Lung (tissue), 12 donors: Measurements from ENCODE around the gene C11orf58. TPM values are rescaled to one million over a fixed set of nuclear protein-coding genes. Genes with fewer than 3 reads are reported as not detected.

ENCODE experiments used
- ATAC-seq: fragments of 200-7000 bp; cut with Tn5 transposase; one replicate; pipeline ENCODE4 v1.9.1; 2020; ENCODE audit warnings: moderate number of reproducible peaks; ENCODE audit not compliant: insufficient read depth, low FRiP score
- DNase-seq, 3 donors: peaks; one replicate each; pipeline ENCODE4 v3.0.0-alpha.2; 2013 to 2017
- H3K27ac ChIP-seq, 2 donors: one replicate each; pipeline ENCODE4 v1.5.1; 2013; ENCODE audit warnings: mild to moderate bottlenecking in 2 of 2, moderate library complexity in 2 of 2, control low read depth in 1 of 2, inconsistent platforms in 1 of 2, low read depth in 1 of 2, low read length in 1 of 2
- H3K27me3 ChIP-seq, 3 donors: one replicate each; pipeline ENCODE4 v1.5.1; 2013; ENCODE audit warnings: low read length in 2 of 3; ENCODE audit not compliant: control insufficient read depth in 3 of 3, insufficient read depth in 3 of 3
- H3K36me3 ChIP-seq, 4 donors: one replicate each; pipeline ENCODE4 v1.5.1; 2013; ENCODE audit warnings: low read length in 4 of 4, mild to moderate bottlenecking in 1 of 4, moderate library complexity in 1 of 4; ENCODE audit not compliant: control insufficient read depth in 4 of 4, insufficient read depth in 4 of 4
- H3K4me1 ChIP-seq, 5 donors: one replicate each; pipeline ENCODE4 v1.5.1; 2013; ENCODE audit warnings: low read length in 5 of 5, mild to moderate bottlenecking in 2 of 5, moderate library complexity in 1 of 5; ENCODE audit not compliant: control insufficient read depth in 5 of 5, insufficient read depth in 5 of 5
- H3K4me3 ChIP-seq: one replicate; pipeline ENCODE4 v1.5.1; 2013; ENCODE audit warnings: mild to moderate bottlenecking, control low read depth, moderate library complexity
- H3K9ac ChIP-seq, 2 donors: one replicate each; pipeline ENCODE4 v1.5.1; 2013; ENCODE audit warnings: low read length in 2 of 2, control low read depth in 1 of 2; ENCODE audit not compliant: insufficient read depth in 1 of 2
- H3K9me3 ChIP-seq, 4 donors: one replicate each; pipeline ENCODE4 v1.5.1; 2013; ENCODE audit warnings: low read length in 3 of 4, mild to moderate bottlenecking in 1 of 4, moderate library complexity in 1 of 4; ENCODE audit not compliant: control insufficient read depth in 4 of 4, insufficient read depth in 3 of 4
- CTCF ChIP-seq: IDR thresholded peaks from 2 replicates; pipeline ENCODE4 v1.5.1; 2012; ENCODE audit warnings: mild to moderate bottlenecking; ENCODE audit errors: control extremely low read depth, extremely low read depth
- WGBS, 2 donors: extraction: QIAGEN DNeasy Blood & Tissue Kit; methylation state at CpG; one replicate each; pipeline ENCODE4 v1.1.7; 2013; 5-methylcytosine and 5-hydroxymethylcytosine counted together
- polyA plus RNA-seq, 2 donors: library from polyadenylated mRNA; stranded (reverse); fragments of 200-250 nt; gene quantifications; one replicate each; pipeline ENCODE4 v1.2.1, GENCODE V29; 2013
- total RNA-seq, 2 donors: library from RNA; depleted of rRNA in 1 of 2; stranded (reverse); fragments of >200 nt in 1 of 2; gene quantifications; one replicate each; pipeline ENCODE4 v1.2.1, GENCODE V29; 2014 to 2021
- donor health status: control.
- donor health status: control.
- donor health status: Bipolar disorder and iron deficiency.
- donor health status: healthy.
- donor health status: DM: yes; HTN: yes; CAD: no.

The C11orf58 gene
- total and polyA plus RNA-seq, 4 donors: 87.2 to 219 (median 97.9) TPM

DNA sequence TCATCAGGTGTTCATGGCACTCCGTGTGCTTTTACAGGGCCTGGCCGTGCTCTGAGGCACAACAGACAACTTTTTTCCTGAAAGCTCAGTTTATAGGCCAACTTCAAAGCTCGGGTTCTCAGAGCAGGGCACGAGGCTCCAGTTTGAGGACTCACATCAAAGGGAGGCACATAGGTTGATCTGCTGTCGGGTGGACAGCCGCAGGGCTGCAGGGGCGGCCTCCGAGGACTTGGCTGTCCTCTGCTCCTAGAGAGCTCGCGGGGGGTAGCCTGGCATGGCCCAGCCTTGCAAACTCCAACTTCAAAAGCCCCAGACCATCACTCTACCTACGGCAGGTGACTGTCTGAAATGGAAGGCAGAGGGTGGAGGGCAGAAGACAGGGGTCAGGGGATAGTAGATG is 31.6 kb downstream of the C11orf58 start:
- H3K27me3 ChIP-seq: peaks cover 0 to 2% (median 0%) of the 10 kb centered on the region in 3 donors
- no peak overlapping the region for H3K4me3 ChIP-seq
- DNase-seq (no peak), ATAC-seq (no peak)
- 80 to 90% methylated on average over 11 of the region's 11 CpGs for WGBS, 2 donors
- no peak overlapping the region for H3K27ac ChIP-seq
- no peak for TF ChIP-seq CTCF
- no peaks in the 10 kb centered on the region for H3K4me1 ChIP-seq
- peaks cover 0 to 2% (median 0%) of the 10 kb centered on the region in 4 donors for H3K9me3 ChIP-seq
- H3K36me3 ChIP-seq: no peaks in the 10 kb centered on the region
- H3K9ac ChIP-seq: no peak overlapping the region

- DNase-seq (no peak), ATAC-seq (no peak)
- TF ChIP-seq CTCF: no peak
- H3K27me3 ChIP-seq: no peaks in the 10 kb centered on the region
- H3K4me1 ChIP-seq: peaks cover 0 to 2% (median 0%) of the 10 kb centered on the region in 5 donors
- H3K27ac ChIP-seq: no peak overlapping the region
- 89 to 94% methylated on average over 12 of the region's 12 CpGs for WGBS, 2 donors
- H3K4me3 ChIP-seq: no peak overlapping the region
- peaks cover 0 to 2% (median 0%) of the 10 kb centered on the region in 4 donors for H3K9me3 ChIP-seq
- H3K36me3 ChIP-seq: peaks cover 0 to 2% (median 0%) of the 10 kb centered on the region in 4 donors
- H3K9ac ChIP-seq: no peak overlapping the region
These were observed 33.1 kb downstream of the C11orf58 start for GRCh38 chr11:16771350-16772140.

GRCh38 chr11:16772141-16772512 is 33.7 kb downstream of the C11orf58 start:
- Histone ChIP-seq H3K4me1 (peaks cover 0 to 7% (median 0%) of the 10 kb centered on the region in 5 donors), H3K4me3 (no peak overlapping the region), H3K9me3 (peaks cover 0 to 2% (median 0%) of the 10 kb centered on the region in 4 donors), H3K27me3 (no peaks in the 10 kb centered on the region), H3K9ac (no peak overlapping the region), H3K27ac (no peak overlapping the region), H3K36me3 (peaks cover 0 to 2% (median 0%) of the 10 kb centered on the region in 4 donors)
- no peak for ATAC-seq
- DNase-seq: no peak
- WGBS, 2 donors: 94 to 98% methylated on average over 2 of the region's 2 CpGs
- no peak for TF ChIP-seq CTCF
